Mesenchymal stem cell (in vitro differentiated cells and primary cell): ENCODE measurements around the gene ZNF511.
A peak's percentile ranks its signal among the peaks of the same experiment; 100 is the strongest.
"Not testable (repeated sequence)": the region's sequence is repeated elsewhere in the genome, so short reads cannot be mapped to it uniquely, and the experiment has no call there.

Experiments used
- DNase-seq: peaks from one replicate; pipeline ENCODE4 v3.0.0-alpha.2; 2013
- H2AFZ ChIP-seq: one replicate; pipeline ENCODE4 v1.6.1; 2013; ENCODE audit warnings: low read depth, mild to moderate bottlenecking, control low read depth, inconsistent platforms, low read length, moderate library complexity
- H2AK5ac ChIP-seq: 2 replicates; pipeline ENCODE4 v1.6.1; 2013; ENCODE audit warnings: low read length, moderate library complexity, mild to moderate bottlenecking, inconsistent platforms; ENCODE audit not compliant: severe bottlenecking
- H2BK120ac ChIP-seq: one replicate; pipeline ENCODE4 v1.6.1; 2013; ENCODE audit warnings: low read depth, mild to moderate bottlenecking, inconsistent platforms, low read length, moderate library complexity
- H2BK12ac ChIP-seq, 2 experiments: one replicate each; pipeline ENCODE4 v1.6.1; 2013; ENCODE audit warnings: inconsistent platforms in 2 of 2, low read length in 2 of 2, mild to moderate bottlenecking in 2 of 2, moderate library complexity in 2 of 2, control low read depth in 1 of 2
- H2BK15ac ChIP-seq: one replicate; pipeline ENCODE4 v1.6.1; 2013; ENCODE audit warnings: mild to moderate bottlenecking, low read depth, inconsistent platforms; ENCODE audit not compliant: poor library complexity, severe bottlenecking
- H2BK5ac ChIP-seq: 2 replicates; pipeline ENCODE4 v1.6.1; 2013; ENCODE audit warnings: low read depth, mild to moderate bottlenecking, low read length, control low read depth, inconsistent platforms; ENCODE audit not compliant: poor library complexity, severe bottlenecking
- H3K14ac ChIP-seq, 2 experiments: one replicate each; pipeline ENCODE4 v1.6.1; 2013; ENCODE audit warnings: inconsistent platforms in 2 of 2, low read length in 2 of 2, control low read depth in 1 of 2, mild to moderate bottlenecking in 1 of 2, moderate library complexity in 1 of 2
- H3K18ac ChIP-seq, 2 experiments: one replicate each; pipeline ENCODE4 v1.6.1; 2013; ENCODE audit warnings: inconsistent platforms in 2 of 2, low read length in 2 of 2, control low read depth in 1 of 2, low read depth in 1 of 2, mild to moderate bottlenecking in 1 of 2
- H3K23ac ChIP-seq, 2 experiments: one replicate each; pipeline ENCODE4 v1.6.1; 2013; ENCODE audit warnings: inconsistent platforms in 2 of 2, low read length in 2 of 2, mild to moderate bottlenecking in 2 of 2, moderate library complexity in 2 of 2, control low read depth in 1 of 2
- H3K27ac ChIP-seq: 2 replicates; pipeline ENCODE4 v1.5.1; 2013; ENCODE audit warnings: mild to moderate bottlenecking, moderate library complexity, low read length, control low read depth, inconsistent platforms; ENCODE audit not compliant: poor library complexity, severe bottlenecking
- H3K27me3 ChIP-seq, 2 experiments: 2 replicates each; pipeline versions ENCODE4 v1.6.1 to v1.7.0; 2013; ENCODE audit warnings: low read length in 2 of 2, mild to moderate bottlenecking in 2 of 2, moderate library complexity in 2 of 2, control low read depth in 1 of 2, inconsistent platforms in 1 of 2; ENCODE audit not compliant: control insufficient read depth in 1 of 2, insufficient read depth in 1 of 2
- H3K36me3 ChIP-seq, 2 experiments: 2 replicates each; pipeline versions ENCODE4 v1.6.1 to v1.7.0; 2013; ENCODE audit warnings: low read length in 2 of 2, control low read depth in 1 of 2, inconsistent platforms in 1 of 2, low read depth in 1 of 2, mild to moderate bottlenecking in 1 of 2; ENCODE audit not compliant: insufficient read depth in 2 of 2, control insufficient read depth in 1 of 2
- H3K4ac ChIP-seq, 2 experiments: one replicate each; pipeline ENCODE4 v1.6.1; 2013; ENCODE audit warnings: inconsistent platforms in 2 of 2, low read length in 2 of 2, mild to moderate bottlenecking in 2 of 2, moderate library complexity in 2 of 2, control low read depth in 1 of 2, low read depth in 1 of 2
- H3K4me1 ChIP-seq: 2 replicates; pipeline ENCODE4 v1.6.1; 2013; ENCODE audit warnings: low read depth, low read length, control low read depth; ENCODE audit not compliant: control insufficient read depth, insufficient read depth
- H3K4me2 ChIP-seq: 2 replicates; pipeline ENCODE4 v1.6.1; 2013; ENCODE audit warnings: low read length, mild to moderate bottlenecking, inconsistent platforms; ENCODE audit not compliant: poor library complexity, severe bottlenecking
- H3K4me3 ChIP-seq, 2 experiments: 2 replicates each; pipeline versions ENCODE4 v1.5.1 to v1.7.0; 2013; ENCODE audit warnings: low read length in 2 of 2, mild to moderate bottlenecking in 2 of 2, control low read depth in 1 of 2, low read depth in 1 of 2; ENCODE audit not compliant: insufficient read depth in 1 of 2
- H3K79me1 ChIP-seq: replicated peaks from 2 replicates; pipeline ENCODE4 v1.6.1; 2013; ENCODE audit warnings: mild to moderate bottlenecking, control low read depth, low read length, inconsistent platforms; ENCODE audit not compliant: poor library complexity, severe bottlenecking
- H3K9ac ChIP-seq: 2 replicates; pipeline ENCODE4 v1.7.0; 2013; ENCODE audit warnings: mild to moderate bottlenecking, low read length, moderate library complexity
- H3K9me3 ChIP-seq: 2 replicates; pipeline ENCODE4 v1.7.0; 2013; ENCODE audit warnings: mild to moderate bottlenecking, low read length; ENCODE audit not compliant: control insufficient read depth
- H4K8ac ChIP-seq: one replicate; pipeline ENCODE4 v1.6.1; 2013; ENCODE audit warnings: inconsistent platforms, mild to moderate bottlenecking, low read length, moderate library complexity
- H4K91ac ChIP-seq: one replicate; pipeline ENCODE4 v1.6.1; 2013; ENCODE audit warnings: mild to moderate bottlenecking, low read length, inconsistent platforms
- WGBS: methylation state at CpG from one replicate; pipeline ENCODE4 v1.1.7; 2013; ENCODE audit warnings: mixed read lengths; 5-methylcytosine and 5-hydroxymethylcytosine counted together

The ZNF511 gene

DNA sequence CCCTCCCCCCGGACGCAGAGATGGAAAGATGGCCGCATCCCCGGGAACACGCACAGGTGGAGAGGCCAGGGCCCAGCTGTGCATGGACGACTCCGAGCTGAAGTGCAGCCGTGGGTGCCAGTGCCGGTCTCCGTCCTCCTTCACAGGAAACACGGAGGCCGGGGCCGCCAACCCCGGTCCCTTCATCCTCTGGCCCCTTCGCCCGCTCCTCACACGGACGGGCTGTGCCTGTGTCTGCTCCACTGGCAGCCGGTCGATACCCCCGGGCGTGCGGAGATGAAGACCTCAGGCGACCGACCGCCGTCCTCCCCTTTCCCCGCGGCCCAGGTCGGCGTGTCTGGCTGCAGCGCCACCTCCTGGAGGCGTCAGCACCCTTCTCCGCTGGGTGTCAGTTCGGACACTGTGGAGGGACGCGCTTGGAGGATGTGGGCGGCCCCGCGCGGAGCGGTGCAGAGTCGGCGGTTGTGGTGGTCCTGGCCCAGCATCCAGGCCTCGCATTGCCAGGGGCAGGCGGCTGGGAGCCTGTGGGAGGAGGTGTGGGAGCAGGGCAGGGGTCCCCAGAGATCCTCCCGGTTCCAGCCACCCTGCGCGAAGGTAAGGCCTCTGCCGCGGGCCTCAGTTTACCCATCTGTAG lies 9.9 kb downstream of the ZNF511 start:
- Histone ChIP-seq H3K27ac (no peak overlapping the region), H3K23ac (peak overlapping the region in 1 of 2 experiments; percentile 70), H3K4me2 (peak overlapping the region; percentile 88), H4K8ac (peak overlapping the region; percentile 97), H4K91ac (peak overlapping the region; percentile 61), H2AFZ (peak overlapping the region; percentile 83), H3K4me1 (peaks cover 11% of the 10 kb centered on the region), H2BK120ac (no peak overlapping the region), H3K79me1 (no peaks in the 10 kb centered on the region), H2AK5ac (no peak overlapping the region), H3K4ac (peak overlapping the region in 1 of 2 experiments; percentile 66), H3K14ac (peak overlapping the region in 1 of 2 experiments; percentile 31), H3K9me3 (no peaks in the 10 kb centered on the region), H3K4me3 (peak overlapping the region; percentile 50 to 74), H2BK5ac (no peak overlapping the region), H3K27me3 (peaks cover 0 to 25% of the 10 kb centered on the region in 2 experiments), H2BK15ac (no peak overlapping the region), H3K18ac (peak overlapping the region; percentile 47 to 84), H3K9ac (peak overlapping the region; percentile 38), H2BK12ac (peak overlapping the region in 1 of 2 experiments; percentile 60), H3K36me3 (peaks cover 0 to 4% of the 10 kb centered on the region in 2 experiments)
- 10% methylated on average over 47 of the region's 51 CpGs for whole genome bisulfite sequencing
- DNase-seq = peak; percentile 70

DNA sequence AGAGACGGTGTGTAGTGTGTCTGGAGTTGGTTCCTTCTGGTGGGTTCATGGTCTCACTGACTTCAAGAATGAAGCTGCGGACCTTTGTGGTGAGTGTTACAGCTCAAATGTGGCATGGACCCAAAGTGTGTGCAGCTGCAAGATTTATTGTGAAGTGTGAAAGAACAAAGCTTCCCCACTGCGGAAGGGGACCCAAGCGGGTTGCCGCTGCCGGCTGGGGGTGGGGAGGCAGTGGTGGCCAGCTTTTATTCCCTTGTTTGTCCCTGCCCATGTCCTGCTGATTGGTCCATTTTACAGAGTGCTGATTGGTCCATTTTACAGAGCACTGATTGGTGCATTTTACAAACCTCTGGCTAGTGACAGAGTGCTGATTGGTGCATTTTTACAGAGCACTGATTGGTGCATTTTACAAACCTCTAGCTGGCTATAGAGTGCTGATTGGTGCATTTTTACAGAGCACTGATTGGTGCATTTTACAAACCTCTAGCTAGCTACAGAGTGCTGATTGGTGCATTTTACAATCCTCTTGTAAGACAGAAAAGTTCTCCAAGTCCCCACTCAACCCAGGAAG lies 12.2 kb downstream of the ZNF511 start:
- not testable (repeated sequence) for H2AFZ ChIP-seq, H3K23ac ChIP-seq, H3K36me3 ChIP-seq, H4K8ac ChIP-seq, H3K27ac ChIP-seq, H3K18ac ChIP-seq, H3K9me3 ChIP-seq, H2AK5ac ChIP-seq, H3K14ac ChIP-seq, H3K9ac ChIP-seq, H3K79me1 ChIP-seq, DNase-seq, H3K4me3 ChIP-seq, H3K4ac ChIP-seq, H2BK15ac ChIP-seq, H2BK120ac ChIP-seq, H2BK5ac ChIP-seq, H2BK12ac ChIP-seq, H3K4me2 ChIP-seq, H4K91ac ChIP-seq
- H3K4me1 ChIP-seq = peaks cover 21% of the 10 kb centered on the region
- peaks cover 0 to 38% of the 10 kb centered on the region in 2 experiments for H3K27me3 ChIP-seq
- 93% methylated on average over 6 of the region's 6 CpGs for WGBS

DNA sequence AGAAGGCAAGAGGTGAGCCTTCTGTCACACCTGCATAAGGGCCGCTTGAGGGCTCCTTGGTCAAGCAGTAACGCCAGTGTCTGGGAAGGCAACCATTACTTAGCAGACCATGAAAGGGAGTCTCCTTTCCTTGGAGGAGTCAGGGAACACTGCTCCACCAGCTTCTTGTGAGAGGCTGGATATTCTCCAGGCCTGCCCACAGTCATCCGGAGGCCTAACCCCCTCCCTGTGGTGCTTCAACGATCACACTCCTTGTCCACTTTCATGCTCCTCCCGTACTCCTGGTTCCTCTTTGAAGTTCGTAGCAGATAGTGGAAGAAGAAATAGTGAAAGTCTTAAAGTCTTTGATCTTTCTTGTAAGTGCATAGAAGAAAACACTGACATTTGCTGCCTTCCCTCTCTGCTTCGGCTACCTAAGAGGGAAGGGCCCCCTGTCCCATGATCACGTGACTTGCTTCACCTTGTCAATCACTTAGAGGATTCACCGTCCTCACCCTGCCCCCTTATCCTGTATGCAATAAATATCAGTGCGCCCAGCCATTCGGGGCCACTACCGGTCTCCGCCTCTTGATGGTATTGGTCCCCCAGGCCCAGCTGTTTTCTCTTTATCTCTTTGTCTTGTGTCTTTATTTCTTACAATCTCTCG lies 13.5 kb downstream of the ZNF511 start:
- peaks cover 0 to 50% of the 10 kb centered on the region in 2 experiments for H3K27me3 ChIP-seq
- not testable (repeated sequence) for H2BK12ac ChIP-seq, H3K4me2 ChIP-seq, H3K4me3 ChIP-seq, H4K91ac ChIP-seq, H4K8ac ChIP-seq, H3K23ac ChIP-seq, H2AK5ac ChIP-seq, H3K36me3 ChIP-seq, H3K9me3 ChIP-seq, H3K9ac ChIP-seq, H3K4ac ChIP-seq, H3K18ac ChIP-seq, H2BK120ac ChIP-seq, H2AFZ ChIP-seq, H3K79me1 ChIP-seq, H3K14ac ChIP-seq, H3K27ac ChIP-seq, H2BK5ac ChIP-seq, DNase-seq, H2BK15ac ChIP-seq
- WGBS = 89% methylated on average over 8 of the region's 14 CpGs
- H3K4me1 ChIP-seq = peaks cover 31% of the 10 kb centered on the region

DNA sequence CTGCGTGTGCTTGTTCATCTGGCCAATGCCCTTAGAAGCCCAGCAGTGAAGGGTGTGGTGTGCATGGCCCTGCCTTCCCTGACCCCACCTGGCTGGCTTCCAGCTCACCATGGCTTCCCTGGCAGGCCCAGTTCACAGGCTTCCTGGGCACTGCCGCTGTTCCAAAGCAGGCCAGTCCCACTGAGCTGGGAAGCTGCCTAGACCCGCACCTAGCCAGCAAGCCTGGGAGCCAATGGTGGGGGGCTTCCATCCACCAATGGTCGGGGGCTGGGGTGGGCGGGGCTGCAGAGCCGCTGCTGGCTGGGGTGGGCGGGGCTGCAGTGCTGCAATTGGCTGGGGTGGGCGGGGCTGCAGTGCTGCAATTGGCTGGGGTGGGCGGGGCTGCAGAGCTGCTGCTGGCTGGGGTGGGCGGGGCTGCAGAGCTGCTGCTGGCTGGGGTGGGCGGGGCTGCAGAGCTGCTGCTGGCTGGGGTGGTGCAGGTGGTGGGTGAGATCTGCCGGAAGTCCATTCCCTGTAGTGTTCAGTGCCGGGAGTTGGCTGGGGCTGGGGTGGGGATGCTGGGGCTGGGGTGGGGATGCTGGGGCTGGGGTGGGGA lies 15.6 kb downstream of the ZNF511 start:
- H3K27ac ChIP-seq = no peak overlapping the region
- no peak overlapping the region for H3K4me3 ChIP-seq
- no peak overlapping the region for H2BK5ac ChIP-seq
- WGBS = 18% methylated on average over 9 of the region's 13 CpGs
- peaks cover 0 to 4% of the 10 kb centered on the region in 2 experiments for H3K36me3 ChIP-seq
- DNase-seq = peak; percentile 43
- no peak overlapping the region for H2AK5ac ChIP-seq
- H3K14ac ChIP-seq = no peak overlapping the region
- peak overlapping the region in 1 of 2 experiments; percentile 81 for H2BK12ac ChIP-seq
- H3K18ac ChIP-seq = no peak overlapping the region
- H3K4me1 ChIP-seq = peaks cover 45% of the 10 kb centered on the region
- no peak overlapping the region for H3K23ac ChIP-seq
- H2AFZ ChIP-seq = peak overlapping the region; percentile 72
- H2BK15ac ChIP-seq = no peak overlapping the region
- peak overlapping the region; percentile 67 for H4K8ac ChIP-seq
- H3K9me3 ChIP-seq = no peaks in the 10 kb centered on the region
- no peak overlapping the region for H2BK120ac ChIP-seq
- peaks cover 0 to 65% of the 10 kb centered on the region in 2 experiments for H3K27me3 ChIP-seq
- H3K9ac ChIP-seq = no peak overlapping the region
- no peaks in the 10 kb centered on the region for H3K79me1 ChIP-seq
- H4K91ac ChIP-seq = no peak overlapping the region
- H3K4me2 ChIP-seq = peak overlapping the region; percentile 41
- no peak overlapping the region for H3K4ac ChIP-seq
